HEK293 (cell line): ENCODE results near the gene GPR158.

ENCODE experiments used
- CTCF ChIA-PET: fragments of 350-600 bp; formaldehyde crosslinking; extraction: SDS; loops from one replicate; lab custom pipeline; 2021; ENCODE audit warnings: antibody characterized with exemption; lab: Yijun Ruan, JAX
- POLR2A ChIA-PET: fragments of 300-600 bp; formaldehyde crosslinking; extraction: SDS; loops from one replicate; lab custom pipeline; 2020; ENCODE audit warnings: antibody characterized with exemption, inconsistent platforms; lab: Yijun Ruan, JAX
- H3K27ac ChIP-seq: fragments of 200-500 bp; sonication (Bioruptor generic); 2 replicates; pipeline ENCODE4 v1.5.1; 2014; ENCODE audit warnings: low read depth, low read length, control low read depth, inconsistent platforms; ENCODE audit errors: extremely low read depth
- H3K36me3 ChIP-seq, 2 experiments: fragments of 200-500 bp in 1 of 2; sonication (Bioruptor generic) in 1 of 2; 1 replicate in 1 of 2; 2 replicates in 1 of 2; pipeline ENCODE4 v1.5.1; 2014 to 2017; ENCODE audit warnings: inconsistent platforms in 2 of 2, low read length in 2 of 2; ENCODE audit not compliant: control insufficient read depth in 2 of 2, insufficient read depth in 1 of 2
- H3K4me1 ChIP-seq: fragments of 200-500 bp; sonication (Bioruptor generic); 2 replicates; pipeline ENCODE4 v1.5.1; 2014; ENCODE audit warnings: mild to moderate bottlenecking, low read length, inconsistent platforms; ENCODE audit not compliant: control insufficient read depth, insufficient read depth
- H3K4me3 ChIP-seq: 2 replicates; pipeline ENCODE4 v1.5.1; 2011; ENCODE audit warnings: low read depth, mild to moderate bottlenecking, control low read depth, low read length, moderate library complexity
- H3K9me3 ChIP-seq: fragments of 200-500 bp; sonication (Bioruptor generic); 2 replicates; pipeline ENCODE4 v1.5.1; 2014; ENCODE audit warnings: low read depth, low read length, inconsistent platforms; ENCODE audit not compliant: control insufficient read depth, insufficient read depth
- CTCF ChIP-seq: fragments of 450-650 bp; formaldehyde crosslinking; IDR thresholded peaks from 2 replicates; pipeline ENCODE4 v1.5.1; 2016; ENCODE audit warnings: missing biosample characterization, missing genetic modification characterization
- EGR2 ChIP-seq: fragments of 450-650 bp; formaldehyde crosslinking; IDR thresholded peaks from 2 replicates; pipeline ENCODE4 v1.5.1; 2016; ENCODE audit warnings: low read depth, missing biosample characterization, missing genetic modification characterization
- PRDM2 ChIP-seq: fragments of 450-650 bp; formaldehyde crosslinking; IDR thresholded peaks from 2 replicates; pipeline ENCODE4 v1.5.1; 2016; ENCODE audit warnings: missing biosample characterization, missing genetic modification characterization, borderline replicate concordance
- REST ChIP-seq: fragments of 450-650 bp; formaldehyde crosslinking; IDR thresholded peaks from 2 replicates; pipeline ENCODE4 v1.5.1; 2016; ENCODE audit warnings: missing biosample characterization, missing genetic modification characterization
- SP7 ChIP-seq: fragments of 450-650 bp; formaldehyde crosslinking; IDR thresholded peaks from 2 replicates; pipeline ENCODE4 v1.5.1; 2016; ENCODE audit warnings: missing biosample characterization, missing genetic modification characterization
- ZBTB17 ChIP-seq: fragments of 450-650 bp; formaldehyde crosslinking; IDR thresholded peaks from 2 replicates; pipeline ENCODE4 v1.5.1; 2016; ENCODE audit warnings: missing biosample characterization, missing genetic modification characterization
- ZNF157 ChIP-seq: fragments of 450-650 bp; formaldehyde crosslinking; IDR thresholded peaks from 2 replicates; pipeline ENCODE4 v1.5.1; 2016; ENCODE audit warnings: missing biosample characterization, missing genetic modification characterization
- ZNF175 ChIP-seq: fragments of 450-650 bp; formaldehyde crosslinking; IDR thresholded peaks from 2 replicates; pipeline ENCODE4 v1.5.1; 2016; ENCODE audit warnings: missing biosample characterization, missing genetic modification characterization
- ZNF423 ChIP-seq: fragments of 450-650 bp; formaldehyde crosslinking; IDR thresholded peaks from 2 replicates; pipeline ENCODE4 v1.5.1; 2016; ENCODE audit warnings: missing biosample characterization, missing genetic modification characterization
- ZNF426 ChIP-seq: fragments of 450-650 bp; formaldehyde crosslinking; IDR thresholded peaks from 2 replicates; pipeline ENCODE4 v1.5.1; 2017; ENCODE audit warnings: missing biosample characterization, missing genetic modification characterization, mild to moderate bottlenecking, inconsistent platforms, moderate library complexity
- ZNF449 ChIP-seq: fragments of 450-650 bp; formaldehyde crosslinking; IDR thresholded peaks from 2 replicates; pipeline ENCODE4 v1.5.1; 2017; ENCODE audit warnings: missing biosample characterization, mild to moderate bottlenecking, missing genetic modification characterization, moderate library complexity
- ZNF501 ChIP-seq: fragments of 450-650 bp; formaldehyde crosslinking; IDR thresholded peaks from 2 replicates; pipeline ENCODE4 v1.5.1; 2016; ENCODE audit warnings: missing biosample characterization, missing genetic modification characterization
- ZNF544 ChIP-seq: fragments of 450-650 bp; formaldehyde crosslinking; IDR thresholded peaks from 2 replicates; pipeline ENCODE4 v1.5.0; 2017; ENCODE audit warnings: missing biosample characterization, missing genetic modification characterization
- ZNF830 ChIP-seq: fragments of 450-650 bp; IDR thresholded peaks from 2 replicates; pipeline ENCODE4 v1.5.0; 2018; ENCODE audit warnings: missing biosample characterization, missing genetic modification characterization, low read depth, mild to moderate bottlenecking, moderate library complexity

Gene GPR158

GRCh38 chr10:25169740-25170139, 5.1 kb upstream of the GPR158 start:
- ChIA-PET CTCF (no interaction called here), POLR2A (no interaction called here)
- Histone ChIP-seq H3K9me3 (no peaks in the 10 kb centered on the region), H3K27ac (no peak overlapping the region), H3K36me3 (no peaks in the 10 kb centered on the region), H3K4me3 (no peak overlapping the region), H3K4me1 (no peaks in the 10 kb centered on the region)
- TF ChIP-seq ZNF830 (tag by site-specific recombination), result no peak
- no peak for TF ChIP-seq ZNF175 (tag by site-specific recombination)
- no peak for TF ChIP-seq ZNF449 (tag by site-specific recombination)
- TF ChIP-seq ZNF544, result no peak
- no peak for TF ChIP-seq ZNF157 (tag by site-specific recombination)
- TF ChIP-seq ZNF426 (tag by site-specific recombination), result no peak
- no peak for TF ChIP-seq PRDM2 (tag by site-specific recombination)
- TF ChIP-seq SP7, result no peak
- TF ChIP-seq ZBTB17 (tag by site-specific recombination), result no peak
- no peak for TF ChIP-seq REST
- no peak for TF ChIP-seq ZNF423 (tag by site-specific recombination)
- no peak for TF ChIP-seq CTCF (tag by site-specific recombination)
- no peak for TF ChIP-seq EGR2 (tag by site-specific recombination)
- no peak for TF ChIP-seq ZNF501 (tag by site-specific recombination)
